H1 (cell line): ENCODE data around the gene SLC22A23. TPM values are rescaled to one million over a fixed set of nuclear protein-coding genes. Genes with fewer than 3 reads are reported as not detected.

Experiments
- CBX8 ChIP-seq: fragments of 300-800, 300-1000 bp; sonication (generic); IDR thresholded peaks from 2 replicates; pipeline ENCODE4 v1.7.1; 2016; ENCODE audit warnings: low read depth, low read length, borderline replicate concordance
- GABPA ChIP-seq: IDR thresholded peaks from 2 replicates; pipeline ENCODE4 v1.6.1; 2011; ENCODE audit warnings: mild to moderate bottlenecking, low read length, moderate library complexity, borderline replicate concordance; ENCODE audit not compliant: insufficient read depth
- polyA plus RNA-seq, 7 experiments: library from polyadenylated mRNA; depleted of rRNA in 3 of 7; stranded (reverse) in 5 of 7; unstranded in 2 of 7; fragments of >200 nt in 5 of 7; fragments of 200-250 nt in 2 of 7; gene quantifications; 1 replicate in 5 of 7; 2 replicates in 1 of 7; 4 replicates in 1 of 7; pipeline versions ENCODE4 v1.2.1 to v1.2.3, GENCODE V29; 2011 to 2013; ENCODE audit warnings: missing spikeins in 2 of 7, mixed read lengths in 2 of 7
- total RNA-seq: library from RNA; stranded (reverse); fragmentation: NEBNext Ultra II Directional; extraction: Animal tissue kit (Norgen Biotek cat#: 25700); gene quantifications from 2 replicates; pipeline ENCODE4 v1.2.1, GENCODE V29; 2021

Gene SLC22A23
- total and polyA plus RNA-seq, 2 of the 8 experiments (the other 6 are each of a cell fraction or from before 2014, with no cell fraction given), result 9.9 to 38.4 TPM

DNA sequence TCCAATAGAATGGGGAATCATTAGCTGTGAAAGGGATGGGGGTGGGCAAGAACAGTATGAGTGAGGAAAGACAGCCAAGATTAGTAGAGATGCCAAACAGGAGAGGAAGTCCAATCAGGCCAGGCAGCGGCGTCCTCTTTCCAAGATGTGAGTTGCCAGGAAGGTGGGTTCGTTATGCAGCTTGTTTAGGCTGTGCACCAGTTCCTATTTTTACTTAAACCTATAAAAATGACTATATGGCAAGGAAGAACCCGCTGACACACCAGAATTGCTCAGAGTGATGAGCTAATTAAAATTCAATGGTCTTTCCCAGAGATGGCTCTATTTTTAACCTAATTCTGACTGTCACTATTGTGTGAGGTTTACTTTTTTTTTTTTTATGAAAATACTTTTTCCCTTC lies 88.2 kb downstream of the SLC22A23 start (continued):
- TF ChIP-seq CBX8 (no peak), GABPA (no peak)
